HG02943 (cell line): Measurements from ENCODE around the gene GPD1L.
"Not testable (repeated sequence)": the region's sequence is repeated elsewhere in the genome, so short reads cannot be mapped to it uniquely, and the experiment has no call there.

Experiments used
- ATAC-seq: cut with Tn5 transposase; IDR thresholded peaks from one replicate; pipeline ENCODE4 v1.9.1; 2021; ENCODE audit warnings: mild to moderate bottlenecking, low read depth, moderate library complexity; ENCODE audit not compliant: unreplicated experiment

GPD1L gene

GRCh38 chr3:32177702-32178198 is 71.3 kb downstream of the GPD1L start:
- no peak for ATAC-seq

- ATAC-seq: no peak
Measured at GRCh38 chr3:32180141-32180784, 73.8 kb downstream of the GPD1L start.

GRCh38 chr3:32181365-32181764 is 74.9 kb downstream of the GPD1L start:
- ATAC-seq: no peak

- no peak for ATAC-seq
Measured at GRCh38 chr3:32181796-32182195, 75.4 kb downstream of the GPD1L start.

- no peak for ATAC-seq
Measured at GRCh38 chr3:32184187-32184730, 77.8 kb downstream of the GPD1L start.

GRCh38 chr3:32186097-32186496 is 79.7 kb downstream of the GPD1L start:
- ATAC-seq: no peak

- no peak for ATAC-seq
Measured at GRCh38 chr3:32186876-32187275, 80.5 kb downstream of the GPD1L start.

- no peak for ATAC-seq
Measured at GRCh38 chr3:32189693-32190092, 83.3 kb downstream of the GPD1L start.

- ATAC-seq: not testable (repeated sequence)
Measured at GRCh38 chr3:32190556-32190955, 84.1 kb downstream of the GPD1L start.

- no peak for ATAC-seq
Measured at GRCh38 chr3:32193101-32193500, 86.7 kb downstream of the GPD1L start.

- no peak for ATAC-seq
Measured at GRCh38 chr3:32194653-32195052, 88.2 kb downstream of the GPD1L start.

- ATAC-seq: no peak
Measured at GRCh38 chr3:32195995-32196540, 89.6 kb downstream of the GPD1L start.

GRCh38 chr3:32197991-32198390 is 91.6 kb downstream of the GPD1L start:
- ATAC-seq: no peak

GRCh38 chr3:32198714-32199113 is 92.3 kb downstream of the GPD1L start:
- no peak for ATAC-seq

- ATAC-seq: no peak
Measured at GRCh38 chr3:32200490-32200889, 94.1 kb downstream of the GPD1L start.

GRCh38 chr3:32200992-32201758 is 94.8 kb downstream of the GPD1L start:
- ATAC-seq: no peak

- ATAC-seq: no peak
Measured at GRCh38 chr3:32202496-32202895, 96.1 kb downstream of the GPD1L start.

GRCh38 chr3:32203854-32204253 is 97.4 kb downstream of the GPD1L start:
- no peak for ATAC-seq

GRCh38 chr3:32208447-32208846 is 102.0 kb downstream of the GPD1L start:
- ATAC-seq: no peak

- ATAC-seq: no peak
Measured at GRCh38 chr3:32215185-32215584, 108.8 kb downstream of the GPD1L start.

- no peak for ATAC-seq
Measured at GRCh38 chr3:32216172-32216783, 109.9 kb downstream of the GPD1L start.
